ENCODE data around the gene RFX4. TPM values are rescaled to one million over a fixed set of nuclear protein-coding genes. Genes with fewer than 3 reads are reported as not detected.
"Not testable (repeated sequence)": the region's sequence is repeated elsewhere in the genome, so short reads cannot be mapped to it uniquely, and the experiment has no call there.

RFX4 gene
- total RNA-seq, 1 donor from 2014 or later: not detected

DNA sequence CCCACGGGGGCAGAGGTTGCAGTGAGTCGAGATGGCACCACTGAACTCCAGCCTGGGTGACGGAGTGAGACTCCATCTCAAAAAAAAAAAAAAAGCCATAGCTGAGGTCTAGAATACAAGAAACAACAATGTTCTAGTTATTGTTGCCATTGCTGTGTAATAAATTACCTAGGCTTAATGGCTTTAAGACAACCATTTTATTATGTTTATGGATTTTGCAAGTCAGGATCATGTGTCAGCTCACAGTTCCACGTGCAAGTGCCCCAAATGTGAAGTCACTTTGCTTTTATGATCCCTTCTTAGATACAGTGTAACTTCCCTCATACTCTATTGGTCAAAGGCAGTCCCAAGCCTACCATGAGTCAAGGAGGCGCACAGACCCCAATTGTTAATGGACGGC is 142.1 kb downstream of the RFX4 start:
- DNase-seq (ENCODE audit: low read depth): no peak
- Histone ChIP-seq H3K36me3 (ENCODE audit: control insufficient read depth, insufficient read depth, low read length) (no peaks in the 10 kb centered on the region), H3K27me3 (ENCODE audit: control insufficient read depth, insufficient read depth, low read length) (no peaks in the 10 kb centered on the region), H3K4me3 (ENCODE audit: low read depth, low read length) (no peak overlapping the region)
- TF ChIP-seq, protein P1, sequence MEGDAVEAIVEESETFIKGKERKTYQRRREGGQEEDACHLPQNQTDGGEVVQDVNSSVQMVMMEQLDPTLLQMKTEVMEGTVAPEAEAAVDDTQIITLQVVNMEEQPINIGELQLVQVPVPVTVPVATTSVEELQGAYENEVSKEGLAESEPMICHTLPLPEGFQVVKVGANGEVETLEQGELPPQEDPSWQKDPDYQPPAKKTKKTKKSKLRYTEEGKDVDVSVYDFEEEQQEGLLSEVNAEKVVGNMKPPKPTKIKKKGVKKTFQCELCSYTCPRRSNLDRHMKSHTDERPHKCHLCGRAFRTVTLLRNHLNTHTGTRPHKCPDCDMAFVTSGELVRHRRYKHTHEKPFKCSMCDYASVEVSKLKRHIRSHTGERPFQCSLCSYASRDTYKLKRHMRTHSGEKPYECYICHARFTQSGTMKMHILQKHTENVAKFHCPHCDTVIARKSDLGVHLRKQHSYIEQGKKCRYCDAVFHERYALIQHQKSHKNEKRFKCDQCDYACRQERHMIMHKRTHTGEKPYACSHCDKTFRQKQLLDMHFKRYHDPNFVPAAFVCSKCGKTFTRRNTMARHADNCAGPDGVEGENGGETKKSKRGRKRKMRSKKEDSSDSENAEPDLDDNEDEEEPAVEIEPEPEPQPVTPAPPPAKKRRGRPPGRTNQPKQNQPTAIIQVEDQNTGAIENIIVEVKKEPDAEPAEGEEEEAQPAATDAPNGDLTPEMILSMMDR (IDR thresholded peaks at IDR 0.05; ENCODE audit: insufficient read depth, low read length, poor library complexity, severe bottlenecking): no peak

DNA sequence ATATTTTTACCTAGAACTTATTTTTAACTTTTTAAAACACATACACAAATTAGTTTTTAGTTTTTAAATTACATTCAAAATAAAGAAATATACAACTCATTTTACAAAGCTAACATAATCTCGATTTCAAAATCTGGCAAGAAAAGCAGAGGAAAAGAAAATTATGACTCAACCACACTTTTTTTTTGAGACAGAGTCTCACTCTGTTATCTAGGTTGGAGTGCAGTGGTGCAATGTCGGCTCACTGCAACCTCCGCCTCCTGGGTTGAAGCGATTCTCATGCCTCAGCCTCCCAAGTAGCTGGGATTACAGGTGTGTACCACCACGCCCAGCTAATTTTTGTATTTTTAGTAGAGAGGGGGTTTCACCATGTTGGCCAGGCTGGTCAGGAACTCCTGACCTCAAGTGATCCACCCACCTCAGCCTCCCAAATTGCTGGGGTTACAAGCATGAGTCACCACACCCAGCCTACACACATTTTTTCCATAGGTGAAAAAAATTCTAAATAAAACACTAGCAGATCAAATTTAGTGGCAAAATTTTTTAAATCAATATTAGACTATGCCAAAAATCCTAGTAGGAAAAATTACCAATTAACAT is 143.9 kb downstream of the RFX4 start:
- not testable (repeated sequence) for H3K4me3 ChIP-seq (ENCODE audit: low read depth, low read length); H3K36me3 ChIP-seq (ENCODE audit: control insufficient read depth, insufficient read depth, low read length); H3K27me3 ChIP-seq (ENCODE audit: control insufficient read depth, insufficient read depth, low read length); DNase-seq (ENCODE audit: low read depth)

DNA sequence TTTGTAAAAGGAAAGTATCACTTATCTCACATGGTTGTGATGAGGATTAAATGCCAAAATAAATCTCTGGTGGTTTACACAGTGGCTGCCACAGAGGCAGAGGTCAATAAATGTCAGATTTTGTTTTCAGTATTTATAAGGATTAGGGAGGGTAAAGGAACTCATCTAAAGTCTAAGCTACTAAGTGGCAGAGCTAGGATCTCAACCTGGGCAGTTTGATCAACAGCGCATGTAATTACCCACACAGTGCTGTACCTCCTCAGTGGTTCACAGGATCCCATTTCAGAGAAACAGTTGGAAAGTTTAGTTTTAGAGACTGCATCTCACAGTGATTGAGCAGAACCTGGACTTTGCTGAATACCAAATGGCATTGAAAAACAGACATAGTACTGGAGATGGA is 146.8 kb downstream of the RFX4 start:
- H3K4me3 ChIP-seq (ENCODE audit: low read depth, low read length): no peak overlapping the region
- DNase-seq (ENCODE audit: low read depth): no peak
- no peaks in the 10 kb centered on the region for H3K36me3 ChIP-seq (ENCODE audit: control insufficient read depth, insufficient read depth, low read length)
- TF ChIP-seq, protein P1 (IDR thresholded peaks at IDR 0.05; ENCODE audit: insufficient read depth, low read length, poor library complexity, severe bottlenecking): no peak
- H3K27me3 ChIP-seq (ENCODE audit: control insufficient read depth, insufficient read depth, low read length): no peaks in the 10 kb centered on the region

DNA sequence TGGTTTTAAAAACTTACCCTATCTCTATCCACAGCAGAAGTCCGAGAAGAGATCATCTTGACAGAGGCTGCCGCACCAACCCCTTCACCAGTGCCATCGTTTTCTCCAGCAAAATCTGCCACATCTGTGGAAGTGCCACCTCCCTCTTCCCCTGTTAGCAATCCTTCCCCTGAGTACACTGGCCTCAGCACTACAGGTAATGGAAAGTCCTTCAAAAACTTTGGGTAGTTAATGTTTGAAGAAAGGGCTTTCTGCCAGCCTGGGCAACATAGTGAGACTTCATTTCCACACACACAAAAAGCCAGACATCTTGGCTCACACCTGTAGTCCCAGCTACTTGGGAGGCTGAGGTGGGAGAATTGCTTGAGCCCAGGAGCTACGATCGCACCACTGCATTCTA is 150.1 kb downstream of the RFX4 start:
- TF ChIP-seq, protein P1 (IDR thresholded peaks at IDR 0.05; ENCODE audit: insufficient read depth, low read length, poor library complexity, severe bottlenecking): no peak
- no peaks in the 10 kb centered on the region for H3K36me3 ChIP-seq (ENCODE audit: control insufficient read depth, insufficient read depth, low read length)
- no peaks in the 10 kb centered on the region for H3K27me3 ChIP-seq (ENCODE audit: control insufficient read depth, insufficient read depth, low read length)
- no peak for DNase-seq (ENCODE audit: low read depth)
- H3K4me3 ChIP-seq (ENCODE audit: low read depth, low read length): no peak overlapping the region

DNA sequence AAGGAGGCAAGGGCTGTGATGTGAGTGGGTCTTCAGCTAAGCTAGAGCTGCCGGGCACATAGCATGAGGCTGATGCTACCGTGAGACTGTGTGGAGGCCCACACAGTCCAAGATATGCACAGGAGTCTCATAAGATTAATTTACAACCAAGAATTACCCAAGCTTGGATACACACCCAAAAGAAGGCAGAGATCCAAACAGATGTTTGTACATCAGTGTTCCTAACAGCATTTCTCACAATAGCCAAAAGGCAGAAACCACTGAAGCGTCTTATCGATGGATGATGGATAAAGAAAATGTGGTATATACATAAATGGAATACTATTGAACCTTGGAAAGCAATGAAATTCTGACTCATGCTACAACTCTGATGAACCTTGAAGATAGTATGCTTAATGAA is 150.9 kb downstream of the RFX4 start:
- no peak overlapping the region for H3K4me3 ChIP-seq (ENCODE audit: low read depth, low read length)
- TF ChIP-seq, protein P1 (IDR thresholded peaks at IDR 0.05; ENCODE audit: insufficient read depth, low read length, poor library complexity, severe bottlenecking): no peak
- H3K27me3 ChIP-seq (ENCODE audit: control insufficient read depth, insufficient read depth, low read length): no peaks in the 10 kb centered on the region
- no peaks in the 10 kb centered on the region for H3K36me3 ChIP-seq (ENCODE audit: control insufficient read depth, insufficient read depth, low read length)
- peak; percentile 10 for DNase-seq (ENCODE audit: low read depth)

DNA sequence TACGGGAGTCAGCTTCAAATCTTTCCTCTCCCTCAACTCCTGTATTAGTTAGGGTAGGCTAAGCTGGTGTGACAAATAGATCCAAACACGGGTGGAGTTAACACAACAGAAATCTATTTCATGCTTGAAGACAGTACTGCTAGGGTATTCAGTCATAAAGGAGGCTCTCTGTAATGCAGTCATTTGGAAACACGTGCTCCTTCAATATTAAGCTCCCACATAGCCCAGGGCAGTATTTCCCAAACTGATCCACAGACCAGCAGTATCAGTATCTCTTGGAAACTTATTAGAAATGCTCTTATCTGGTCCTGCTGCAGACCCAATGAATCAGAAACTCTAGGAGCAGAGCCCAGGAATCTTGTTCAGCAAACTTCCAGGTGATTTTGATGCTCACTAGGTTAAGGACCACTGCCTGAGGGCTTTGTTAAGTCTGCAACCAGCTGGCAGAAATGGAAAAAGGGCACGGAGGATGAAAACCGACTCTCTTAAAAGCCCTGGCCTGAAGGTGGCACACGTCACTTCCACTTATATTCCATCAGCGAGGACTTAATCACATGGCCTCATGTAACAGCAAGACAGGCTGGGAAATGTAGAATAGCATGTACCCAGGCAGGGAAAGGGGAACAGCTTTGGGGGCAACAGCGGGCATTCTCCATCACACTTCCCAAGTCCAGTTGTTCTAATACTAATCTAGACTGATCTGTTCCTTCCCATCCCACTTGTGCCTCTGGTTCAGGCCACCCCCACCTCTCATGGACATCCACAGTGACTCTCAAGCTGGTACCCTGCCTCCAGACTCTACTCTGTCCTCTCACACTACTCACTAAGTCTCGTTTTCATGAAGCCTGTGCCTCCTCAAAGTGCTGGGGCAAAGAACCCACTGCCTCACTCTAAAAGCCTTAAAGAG is 153.5 kb downstream of the RFX4 start:
- TF ChIP-seq, protein P1 (IDR thresholded peaks at IDR 0.05; ENCODE audit: insufficient read depth, low read length, poor library complexity, severe bottlenecking): no peak
- no peak for DNase-seq (ENCODE audit: low read depth)
- Histone ChIP-seq H3K4me3 (ENCODE audit: low read depth, low read length) (no peak overlapping the region), H3K27me3 (ENCODE audit: control insufficient read depth, insufficient read depth, low read length) (no peaks in the 10 kb centered on the region), H3K36me3 (ENCODE audit: control insufficient read depth, insufficient read depth, low read length) (no peaks in the 10 kb centered on the region)

Measured in kidney epithelial cell (primary cell).